Thymus (tissue), 11 donors: ENCODE results near the gene AKAP4. TPM values are rescaled to one million over a fixed set of nuclear protein-coding genes. Genes with fewer than 3 reads are reported as not detected.

Experiments used
- DNase-seq, 9 donors: peaks; one replicate each; pipeline ENCODE4 v3.0.0-alpha.2; 2013; ENCODE audit warnings: low spot score in 9 of 9, low read depth in 6 of 9, missing footprints in 1 of 9
- H3K27ac ChIP-seq, 2 donors: one replicate each; pipeline ENCODE4 v1.5.1; 2013; ENCODE audit warnings: control low read depth in 1 of 2, low read depth in 1 of 2, low read length in 1 of 2, mild to moderate bottlenecking in 1 of 2, moderate library complexity in 1 of 2
- H3K27me3 ChIP-seq, 2 donors: one replicate each; pipeline ENCODE4 v1.5.1; 2013; ENCODE audit warnings: low read length in 1 of 2; ENCODE audit not compliant: control insufficient read depth in 2 of 2, insufficient read depth in 1 of 2
- H3K36me3 ChIP-seq, 2 donors: one replicate each; pipeline ENCODE4 v1.5.1; 2013; ENCODE audit warnings: low read length in 1 of 2, mild to moderate bottlenecking in 1 of 2, moderate library complexity in 1 of 2; ENCODE audit not compliant: control insufficient read depth in 2 of 2, insufficient read depth in 2 of 2
- H3K4me1 ChIP-seq, 2 donors: one replicate each; pipeline ENCODE4 v1.5.1; 2013; ENCODE audit warnings: low read length in 2 of 2; ENCODE audit not compliant: control insufficient read depth in 2 of 2, insufficient read depth in 2 of 2
- H3K4me3 ChIP-seq, 2 donors: one replicate each; pipeline ENCODE4 v1.5.1; 2013; ENCODE audit warnings: low read length in 2 of 2, control low read depth in 1 of 2, mild to moderate bottlenecking in 1 of 2
- H3K9me3 ChIP-seq, 2 donors: one replicate each; pipeline ENCODE4 v1.5.1; 2013; ENCODE audit warnings: low read length in 1 of 2, mild to moderate bottlenecking in 1 of 2; ENCODE audit not compliant: control insufficient read depth in 2 of 2, insufficient read depth in 1 of 2
- WGBS: extraction: QIAGEN DNeasy Blood & Tissue Kit; methylation state at CpG from one replicate; pipeline ENCODE4 v1.1.7; 2013; 5-methylcytosine and 5-hydroxymethylcytosine counted together
- polyA plus RNA-seq: library from polyadenylated mRNA; stranded (reverse); fragments of 200-250 nt; gene quantifications from one replicate; pipeline ENCODE4 v1.2.3, GENCODE V29; 2013
- total RNA-seq: library from RNA; stranded (reverse); fragments of 120-200 nt; gene quantifications from one replicate; pipeline ENCODE4 v1.2.4, GENCODE V29; 2013
- donor health status: healthy.

Gene AKAP4
- total and polyA plus RNA-seq, 2 donors, result 0.05 TPM; not detected in 1

- WGBS, result 94% methylated on average over 2 of the region's 2 CpGs
Observed at GRCh38 chrX:50152456-50152855, 48.4 kb downstream of the AKAP4 start.

DNA sequence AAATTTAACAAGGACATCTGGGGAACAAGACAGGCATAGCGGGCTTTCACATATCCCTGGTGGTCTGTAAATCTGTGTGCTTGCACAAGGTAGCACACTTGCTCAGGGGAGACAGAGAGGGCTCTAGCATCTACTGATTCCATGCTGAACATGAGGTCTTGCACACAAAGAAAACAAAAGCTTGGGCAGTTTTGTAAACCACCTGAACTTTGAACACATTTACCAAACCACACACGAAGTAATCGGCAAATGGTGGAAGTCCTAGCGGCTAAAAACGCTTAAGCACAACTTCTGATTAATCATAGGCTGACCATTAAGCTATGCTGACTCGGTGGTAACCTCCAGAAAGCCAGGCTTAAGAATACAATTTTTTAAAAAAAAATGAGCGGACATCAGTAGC lies 52.8 kb downstream of the AKAP4 start:
- no peaks in the 10 kb centered on the region for H3K27me3 ChIP-seq
- no peak for DNase-seq
- H3K36me3 ChIP-seq, result no peaks in the 10 kb centered on the region
- H3K4me3 ChIP-seq, result no peak overlapping the region
- no peaks in the 10 kb centered on the region for H3K4me1 ChIP-seq
- no peak overlapping the region for H3K27ac ChIP-seq
- WGBS, result 97% methylated on average over 7 of the region's 7 CpGs
- no peaks in the 10 kb centered on the region for H3K9me3 ChIP-seq

More at GRCh38 chrX:50152456-50152855, 48.4 kb downstream of the AKAP4 start:
- Histone ChIP-seq H3K4me1 (no peaks in the 10 kb centered on the region), H3K9me3 (no peaks in the 10 kb centered on the region), H3K27ac (no peak overlapping the region), H3K4me3 (no peak overlapping the region), H3K27me3 (no peaks in the 10 kb centered on the region), H3K36me3 (no peaks in the 10 kb centered on the region)
- DNase-seq, result no peak

Other genes starting within 250 kb of the AKAP4 start
- 0.42 TPM for gene CCNB3, start 3.8 kb upstream of the AKAP4 start, total RNA-seq
- gene CCNB3, start 3.8 kb upstream of the AKAP4 start, polyA plus RNA-seq, result 0.50 TPM